Tibial nerve (tissue), 4 donors: ENCODE data around the gene SEC11C. TPM values are rescaled to one million over a fixed set of nuclear protein-coding genes. Genes with fewer than 3 reads are reported as not detected.
A peak's percentile ranks its signal among the peaks of the same experiment; 100 is the strongest.
"Not testable (repeated sequence)": the region's sequence is repeated elsewhere in the genome, so short reads cannot be mapped to it uniquely, and the experiment has no call there.

Source experiments
- DNase-seq, 2 donors: peaks; one replicate each; pipeline ENCODE4 v3.0.0-alpha.2; 2019; ENCODE audit warnings: low spot score in 2 of 2
- H3K27ac ChIP-seq, 4 donors: fragments of 200-600 bp; sonication (generic) in 3 of 4; one replicate each; pipeline ENCODE4 v1.5.1; 2017 to 2019; ENCODE audit warnings: mild to moderate bottlenecking in 1 of 4
- H3K27me3 ChIP-seq, 2 donors: fragments of 200-600 bp; sonication (generic) in 1 of 2; one replicate each; pipeline versions ENCODE4 v1.5.1 to v1.6.0; 2017 to 2019
- H3K36me3 ChIP-seq, 3 donors: fragments of 200-600 bp; sonication (generic); one replicate each; pipeline ENCODE4 v1.5.1; 2018 to 2019
- H3K4me1 ChIP-seq, 4 donors: fragments of 200-600 bp; sonication (generic) in 3 of 4; one replicate each; pipeline ENCODE4 v1.5.1; 2017 to 2019
- H3K4me3 ChIP-seq, 4 donors: fragments of 200-600 bp; sonication (generic) in 3 of 4; one replicate each; pipeline ENCODE4 v1.5.1; 2017 to 2019; ENCODE audit warnings: mild to moderate bottlenecking in 1 of 4, moderate library complexity in 1 of 4
- H3K9me3 ChIP-seq, 4 donors: fragments of 200-600 bp; sonication (generic) in 3 of 4; one replicate each; pipeline ENCODE4 v1.5.1; 2017 to 2019
- CTCF ChIP-seq, 5 experiments: fragments of 200-600 bp in 3 of 5; fragments of 450-650 bp in 2 of 5; sonication (generic) in 3 of 5; IDR thresholded peaks; one replicate each; pipeline ENCODE4 v1.5.1; 2016 to 2019; ENCODE audit warnings: antibody characterized with exemption in 5 of 5, mild to moderate bottlenecking in 3 of 5, moderate library complexity in 2 of 5
- EP300 ChIP-seq, 2 donors: sonication (generic); formaldehyde crosslinking; IDR thresholded peaks; one replicate each; pipeline ENCODE4 v1.6.1; 2017; ENCODE audit warnings: antibody characterized with exemption in 2 of 2, mild to moderate bottlenecking in 1 of 2
- POLR2A ChIP-seq, 2 donors: fragments of 450-650 bp; IDR thresholded peaks; one replicate each; pipeline ENCODE4 v1.6.1; 2017; ENCODE audit warnings: antibody characterized with exemption in 2 of 2, mild to moderate bottlenecking in 2 of 2, moderate library complexity in 2 of 2
- WGBS, 2 donors: methylation state at CpG; one replicate each; pipeline ENCODE4 v1.1.5; 2018; 5-methylcytosine and 5-hydroxymethylcytosine counted together
- total RNA-seq, 4 donors: library from RNA; depleted of rRNA; stranded (reverse); fragments of >200 nt; gene quantifications; one replicate each; pipeline ENCODE4 v1.1.0, GENCODE V29; 2016

SEC11C gene
- total RNA-seq, 4 donors from 2014 or later, result 12.2 to 36.7 (median 30.2) TPM

DNA sequence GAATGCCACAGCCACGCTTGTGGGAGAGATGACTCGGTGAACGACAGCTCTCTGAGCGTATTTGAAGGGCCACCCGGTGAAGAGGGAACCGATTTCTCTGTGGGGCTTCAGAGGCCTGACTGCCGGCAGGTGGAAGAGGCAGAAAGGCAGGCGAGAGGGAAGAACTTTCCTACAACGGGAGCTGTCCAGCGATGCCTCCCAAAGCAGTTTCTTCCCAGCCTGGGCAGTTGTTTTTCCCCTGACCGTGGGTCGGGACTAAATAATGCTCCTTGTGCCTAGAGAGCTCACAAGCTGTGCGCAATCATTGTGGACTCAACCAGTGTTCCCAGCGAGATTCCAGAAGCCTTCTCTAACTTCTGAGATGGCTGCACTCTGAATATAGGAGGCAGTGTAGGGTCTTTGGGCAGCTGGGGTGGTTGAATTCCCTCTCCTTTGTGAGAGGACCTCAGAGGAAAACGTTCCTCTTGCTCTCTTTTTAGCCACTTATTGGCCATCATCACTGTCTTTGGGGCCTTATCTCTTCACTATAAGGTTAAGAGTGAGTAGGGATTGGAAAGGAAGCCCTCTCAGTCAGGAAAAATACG lies 710 bp downstream of the SEC11C start:
- no peaks in the 10 kb centered on the region for H3K9me3 ChIP-seq
- no peak for DNase-seq
- no peaks in the 10 kb centered on the region for H3K36me3 ChIP-seq
- H3K4me1 ChIP-seq, result peaks cover 0 to 21% (median 15%) of the 10 kb centered on the region in 4 donors
- 5% methylated on average over 16 of the region's 16 CpGs for WGBS, 2 donors
- peak overlapping the region; percentile 61 to 86 (median 63) for H3K4me3 ChIP-seq
- peak overlapping the region; percentile 56 to 88 (median 84) for H3K27ac ChIP-seq
- no peaks in the 10 kb centered on the region for H3K27me3 ChIP-seq
- TF ChIP-seq POLR2A (IDR thresholded peaks at IDR 0.05), result no peak
- TF ChIP-seq EP300 (IDR thresholded peaks at IDR 0.05), result no peak
- TF ChIP-seq CTCF (IDR thresholded peaks at IDR 0.05), result no peak

- TF ChIP-seq POLR2A (IDR thresholded peaks at IDR 0.05), result no peak
- TF ChIP-seq EP300 (IDR thresholded peaks at IDR 0.05), result no peak
- TF ChIP-seq CTCF (IDR thresholded peaks at IDR 0.05), result no peak
- WGBS, 2 donors, result 40 to 59% methylated on average over 1 of the region's 1 CpG
- no peak overlapping the region for H3K4me3 ChIP-seq
- DNase-seq, result no peak
- peak overlapping the region in 1 of 4 donors; percentile 15 for H3K27ac ChIP-seq
- H3K9me3 ChIP-seq, result no peaks in the 10 kb centered on the region
- H3K36me3 ChIP-seq, result no peaks in the 10 kb centered on the region
- peaks cover 0 to 21% (median 15%) of the 10 kb centered on the region in 4 donors for H3K4me1 ChIP-seq
- H3K27me3 ChIP-seq, result no peaks in the 10 kb centered on the region
These were observed 1.8 kb downstream of the SEC11C start for GRCh38 chr18:59141294-59142068.

DNA sequence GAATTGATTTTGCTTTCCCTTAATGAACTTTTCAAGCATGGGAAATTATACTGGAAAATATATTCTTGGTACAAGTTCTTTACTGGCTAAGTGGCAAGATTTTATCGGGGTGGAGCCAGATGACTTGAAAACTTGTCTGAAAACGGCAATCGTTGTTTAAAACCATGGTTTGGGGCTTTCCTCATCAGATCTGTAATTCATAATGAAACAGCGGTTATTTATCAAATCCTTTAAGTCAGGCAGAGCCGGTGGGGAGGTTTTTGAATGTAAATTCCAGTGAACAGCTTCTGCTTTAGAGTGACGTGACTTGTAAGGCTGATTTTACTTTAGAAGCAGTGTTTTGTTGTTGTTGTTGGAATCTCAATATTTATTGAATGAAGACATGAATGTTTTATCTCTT lies 2.6 kb downstream of the SEC11C start:
- Histone ChIP-seq H3K36me3 (no peaks in the 10 kb centered on the region), H3K27me3 (no peaks in the 10 kb centered on the region), H3K9me3 (no peaks in the 10 kb centered on the region), H3K4me3 (no peak overlapping the region), H3K27ac (peak overlapping the region in 1 of 4 donors; percentile 33), H3K4me1 (peaks cover 0 to 21% (median 15%) of the 10 kb centered on the region in 4 donors)
- WGBS, 2 donors, result 49 to 54% methylated on average over 6 of the region's 6 CpGs
- no peak for TF ChIP-seq CTCF (IDR thresholded peaks at IDR 0.05)
- no peak for TF ChIP-seq POLR2A (IDR thresholded peaks at IDR 0.05)
- TF ChIP-seq EP300 (IDR thresholded peaks at IDR 0.05), result no peak
- no peak for DNase-seq

GRCh38 chr18:59142800-59143416 lies 3.2 kb downstream of the SEC11C start:
- DNase-seq, H3K27me3 ChIP-seq, H3K9me3 ChIP-seq, H3K36me3 ChIP-seq, H3K27ac ChIP-seq, H3K4me3 ChIP-seq: not testable (repeated sequence)
- peaks cover 0 to 21% (median 15%) of the 10 kb centered on the region in 4 donors for H3K4me1 ChIP-seq
- 83 to 85% methylated on average over 11 of the region's 11 CpGs for WGBS, 2 donors

GRCh38 chr18:59143441-59143840 lies 3.8 kb downstream of the SEC11C start:
- WGBS, 2 donors, result 40 to 45% methylated on average over 3 of the region's 3 CpGs
- Histone ChIP-seq H3K27me3 (no peaks in the 10 kb centered on the region), H3K4me3 (no peak overlapping the region), H3K27ac (no peak overlapping the region), H3K4me1 (peaks cover 0 to 21% (median 15%) of the 10 kb centered on the region in 4 donors), H3K9me3 (no peaks in the 10 kb centered on the region), H3K36me3 (no peaks in the 10 kb centered on the region)
- no peak for DNase-seq
- no peak for TF ChIP-seq CTCF (IDR thresholded peaks at IDR 0.05)
- TF ChIP-seq POLR2A (IDR thresholded peaks at IDR 0.05), result no peak
- no peak for TF ChIP-seq EP300 (IDR thresholded peaks at IDR 0.05)
